HG03045 (cell line): ENCODE results near the gene SYNDIG1.

ENCODE experiments used
- ATAC-seq: cut with Tn5 transposase; IDR thresholded peaks from one replicate; pipeline ENCODE4 v1.9.1; 2021; ENCODE audit warnings: mild to moderate bottlenecking, moderate library complexity; ENCODE audit not compliant: unreplicated experiment

Gene SYNDIG1

GRCh38 chr20:24701668-24702067, 232.2 kb downstream of the SYNDIG1 start:
- ATAC-seq, result no peak

GRCh38 chr20:24702501-24703283, 233.3 kb downstream of the SYNDIG1 start:
- no peak for ATAC-seq

GRCh38 chr20:24703284-24703610, 233.8 kb downstream of the SYNDIG1 start:
- ATAC-seq, result no peak

- no peak for ATAC-seq
Measured at GRCh38 chr20:24704899-24705298, 235.5 kb downstream of the SYNDIG1 start.

- ATAC-seq, result no peak
Measured at GRCh38 chr20:24705486-24705885, 236.1 kb downstream of the SYNDIG1 start.

- ATAC-seq, result no peak
Measured at GRCh38 chr20:24708411-24709295, 239.2 kb downstream of the SYNDIG1 start.
